HEK293 (cell line): ENCODE measurements around the gene C17orf50.

Experiments
- KLF1 ChIP-seq: fragments of 450-650 bp; formaldehyde crosslinking; IDR thresholded peaks from 2 replicates; pipeline ENCODE4 v1.5.1; 2016; ENCODE audit warnings: missing biosample characterization, missing genetic modification characterization
- ZNF341 ChIP-seq: fragments of 450-650 bp; formaldehyde crosslinking; IDR thresholded peaks from 2 replicates; pipeline ENCODE4; 2016; ENCODE audit warnings: low read depth, missing biosample characterization, missing genetic modification characterization
- ZNF366 ChIP-seq: fragments of 450-650 bp; formaldehyde crosslinking; conservative IDR thresholded peaks from 2 replicates; pipeline ENCODE4 v1.5.1; 2016; ENCODE audit warnings: missing biosample characterization, missing genetic modification characterization
- TF ChIP-seq, protein P1 (sequence below): fragments of 450-650 bp; formaldehyde crosslinking; IDR thresholded peaks from 2 replicates; pipeline ENCODE4 v1.5.1; 2016; ENCODE audit warnings: missing biosample characterization, missing genetic modification characterization
- TF ChIP-seq, protein P2 (sequence below): fragments of 450-650 bp; formaldehyde crosslinking; IDR thresholded peaks from 2 replicates; pipeline ENCODE4 v1.5.1; 2016; ENCODE audit warnings: missing biosample characterization, missing genetic modification characterization
- TF ChIP-seq, protein P3 (sequence below): fragments of 450-650 bp; formaldehyde crosslinking; IDR thresholded peaks from 2 replicates; pipeline ENCODE4 v1.5.1; 2016; ENCODE audit warnings: missing biosample characterization, missing genetic modification characterization

DNA sequence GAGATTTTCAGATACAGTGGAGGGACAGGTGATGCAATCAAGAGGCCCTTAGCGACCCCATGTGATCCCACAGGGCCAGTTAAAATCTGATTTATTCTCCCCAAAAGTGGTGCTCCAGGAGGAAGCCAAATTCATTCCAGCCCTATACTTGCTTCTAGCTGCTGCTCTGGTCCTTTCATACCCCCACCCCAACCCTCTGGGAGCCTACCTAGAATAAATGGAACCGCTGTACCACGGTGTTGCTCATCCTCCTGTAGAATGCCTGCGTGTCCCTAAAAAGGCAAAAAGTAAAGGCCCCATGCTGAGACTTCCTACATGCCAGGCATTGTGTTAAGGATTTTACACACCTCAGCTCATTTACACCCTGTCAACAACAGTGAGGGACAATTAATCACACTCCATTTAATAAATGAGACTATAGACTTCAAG lies 31.3 kb upstream of the C17orf50 start:
- TF ChIP-seq ZNF341 (no peak), KLF1 (tag by site-specific recombination) (no peak), ZNF366 (tag by site-specific recombination) (peak; percentile 71)
- TF ChIP-seq, protein P1, sequence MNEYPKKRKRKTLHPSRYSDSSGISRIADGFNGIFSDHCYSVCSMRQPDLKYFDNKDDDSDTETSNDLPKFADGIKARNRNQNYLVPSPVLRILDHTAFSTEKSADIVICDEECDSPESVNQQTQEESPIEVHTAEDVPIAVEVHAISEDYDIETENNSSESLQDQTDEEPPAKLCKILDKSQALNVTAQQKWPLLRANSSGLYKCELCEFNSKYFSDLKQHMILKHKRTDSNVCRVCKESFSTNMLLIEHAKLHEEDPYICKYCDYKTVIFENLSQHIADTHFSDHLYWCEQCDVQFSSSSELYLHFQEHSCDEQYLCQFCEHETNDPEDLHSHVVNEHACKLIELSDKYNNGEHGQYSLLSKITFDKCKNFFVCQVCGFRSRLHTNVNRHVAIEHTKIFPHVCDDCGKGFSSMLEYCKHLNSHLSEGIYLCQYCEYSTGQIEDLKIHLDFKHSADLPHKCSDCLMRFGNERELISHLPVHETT (tag by site-specific recombination), result no peak; the same call in 1 of the 2 replicates
- TF ChIP-seq, protein P2, sequence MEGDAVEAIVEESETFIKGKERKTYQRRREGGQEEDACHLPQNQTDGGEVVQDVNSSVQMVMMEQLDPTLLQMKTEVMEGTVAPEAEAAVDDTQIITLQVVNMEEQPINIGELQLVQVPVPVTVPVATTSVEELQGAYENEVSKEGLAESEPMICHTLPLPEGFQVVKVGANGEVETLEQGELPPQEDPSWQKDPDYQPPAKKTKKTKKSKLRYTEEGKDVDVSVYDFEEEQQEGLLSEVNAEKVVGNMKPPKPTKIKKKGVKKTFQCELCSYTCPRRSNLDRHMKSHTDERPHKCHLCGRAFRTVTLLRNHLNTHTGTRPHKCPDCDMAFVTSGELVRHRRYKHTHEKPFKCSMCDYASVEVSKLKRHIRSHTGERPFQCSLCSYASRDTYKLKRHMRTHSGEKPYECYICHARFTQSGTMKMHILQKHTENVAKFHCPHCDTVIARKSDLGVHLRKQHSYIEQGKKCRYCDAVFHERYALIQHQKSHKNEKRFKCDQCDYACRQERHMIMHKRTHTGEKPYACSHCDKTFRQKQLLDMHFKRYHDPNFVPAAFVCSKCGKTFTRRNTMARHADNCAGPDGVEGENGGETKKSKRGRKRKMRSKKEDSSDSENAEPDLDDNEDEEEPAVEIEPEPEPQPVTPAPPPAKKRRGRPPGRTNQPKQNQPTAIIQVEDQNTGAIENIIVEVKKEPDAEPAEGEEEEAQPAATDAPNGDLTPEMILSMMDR (tag by site-specific recombination), result no peak
- TF ChIP-seq, protein P3, sequence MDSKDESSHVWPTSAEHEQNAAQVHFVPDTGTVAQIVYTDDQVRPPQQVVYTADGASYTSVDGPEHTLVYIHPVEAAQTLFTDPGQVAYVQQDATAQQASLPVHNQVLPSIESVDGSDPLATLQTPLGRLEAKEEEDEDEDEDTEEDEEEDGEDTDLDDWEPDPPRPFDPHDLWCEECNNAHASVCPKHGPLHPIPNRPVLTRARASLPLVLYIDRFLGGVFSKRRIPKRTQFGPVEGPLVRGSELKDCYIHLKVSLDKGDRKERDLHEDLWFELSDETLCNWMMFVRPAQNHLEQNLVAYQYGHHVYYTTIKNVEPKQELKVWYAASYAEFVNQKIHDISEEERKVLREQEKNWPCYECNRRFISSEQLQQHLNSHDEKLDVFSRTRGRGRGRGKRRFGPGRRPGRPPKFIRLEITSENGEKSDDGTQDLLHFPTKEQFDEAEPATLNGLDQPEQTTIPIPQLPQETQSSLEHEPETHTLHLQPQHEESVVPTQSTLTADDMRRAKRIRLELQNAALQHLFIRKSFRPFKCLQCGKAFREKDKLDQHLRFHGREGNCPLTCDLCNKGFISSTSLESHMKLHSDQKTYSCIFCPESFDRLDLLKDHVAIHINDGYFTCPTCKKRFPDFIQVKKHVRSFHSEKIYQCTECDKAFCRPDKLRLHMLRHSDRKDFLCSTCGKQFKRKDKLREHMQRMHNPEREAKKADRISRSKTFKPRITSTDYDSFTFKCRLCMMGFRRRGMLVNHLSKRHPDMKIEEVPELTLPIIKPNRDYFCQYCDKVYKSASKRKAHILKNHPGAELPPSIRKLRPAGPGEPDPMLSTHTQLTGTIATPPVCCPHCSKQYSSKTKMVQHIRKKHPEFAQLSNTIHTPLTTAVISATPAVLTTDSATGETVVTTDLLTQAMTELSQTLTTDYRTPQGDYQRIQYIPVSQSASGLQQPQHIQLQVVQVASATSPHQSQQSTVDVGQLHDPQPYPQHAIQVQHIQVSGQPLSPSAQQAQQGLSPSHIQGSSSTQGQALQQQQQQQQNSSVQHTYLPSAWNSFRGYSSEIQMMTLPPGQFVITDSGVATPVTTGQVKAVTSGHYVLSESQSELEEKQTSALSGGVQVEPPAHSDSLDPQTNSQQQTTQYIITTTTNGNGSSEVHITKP (tag by site-specific recombination), result peak; percentile 8; the same call in 1 of the 2 replicates
